Brain microvascular endothelial cell (primary cell): ENCODE results near the gene CHTF18.

Source experiments
- DNase-seq: peaks from one replicate; pipeline ENCODE4 v3.0.0-alpha.2; 2020
- H3K27ac ChIP-seq: fragments of 250-450 bp; sonication (Bioruptor Pico); 2 replicates; pipeline ENCODE4 v1.5.1; 2020; ENCODE audit warnings: mild to moderate bottlenecking, moderate library complexity
- H3K27me3 ChIP-seq: fragments of 250-450 bp; sonication (Bioruptor Pico); replicated peaks from 2 replicates; pipeline ENCODE4 v1.5.1; 2020; ENCODE audit warnings: mild to moderate bottlenecking
- H3K36me3 ChIP-seq: fragments of 250-450 bp; sonication (Bioruptor Pico); replicated peaks from 2 replicates; pipeline ENCODE4 v1.5.1; 2020; ENCODE audit warnings: mild to moderate bottlenecking
- H3K4me3 ChIP-seq: 2 replicates; pipeline ENCODE4 v1.5.1; 2011; ENCODE audit warnings: low read depth, mild to moderate bottlenecking, control low read depth, low read length, moderate library complexity
- CTCF ChIP-seq: IDR thresholded peaks from 2 replicates; pipeline ENCODE4 v1.5.1; 2011; ENCODE audit warnings: low read depth, mild to moderate bottlenecking, moderate library complexity, low read length, control low read depth, inconsistent platforms; ENCODE audit errors: missing control alignments
- in situ Hi-C: cut with HindIII; loops from 2 replicates; pipeline ENCODE4 v1.10.0; 2017; ENCODE audit warnings: low sequenced_read_pairs, low pct_ligation_motif_present

The CHTF18 gene

GRCh38 chr16:766820-767640, 21.4 kb upstream of the CHTF18 start:
- no peaks in the 10 kb centered on the region for H3K36me3 ChIP-seq
- in situ Hi-C loops: no loop called here
- TF ChIP-seq CTCF: no peak
- no peak overlapping the region for H3K4me3 ChIP-seq
- no peaks in the 10 kb centered on the region for H3K27me3 ChIP-seq
- no peak overlapping the region for H3K27ac ChIP-seq
- DNase-seq: no peak

DNA sequence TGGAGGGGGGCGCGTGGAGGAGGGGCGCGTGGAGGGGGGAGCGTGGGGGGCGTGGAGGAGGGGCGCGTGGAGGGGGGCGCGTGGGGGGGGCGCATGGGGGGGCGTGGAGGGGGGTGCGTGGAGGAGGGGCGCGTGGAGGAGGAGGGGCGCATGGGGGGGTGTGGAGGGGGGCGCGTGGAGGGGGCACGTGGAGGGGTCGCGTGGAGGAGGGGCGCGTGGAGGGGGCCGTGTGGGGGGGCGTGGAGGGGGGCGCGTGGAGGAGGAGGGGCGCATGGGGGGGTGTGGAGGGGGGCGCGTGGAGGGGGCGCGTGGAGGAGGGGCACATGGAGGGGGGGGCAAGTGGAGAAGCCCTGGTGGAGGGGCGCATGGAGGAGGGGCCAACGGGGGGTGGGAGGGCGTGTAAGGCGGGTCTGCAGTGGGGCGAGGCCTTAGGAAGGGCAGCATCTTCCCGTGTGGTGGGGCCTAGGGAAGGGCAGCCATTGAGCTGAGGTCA, 20.6 kb upstream of the CHTF18 start:
- H3K4me3 ChIP-seq: no peak overlapping the region
- no peak overlapping the region for H3K27ac ChIP-seq
- H3K36me3 ChIP-seq: no peaks in the 10 kb centered on the region
- TF ChIP-seq CTCF: no peak
- DNase-seq: no peak
- no peaks in the 10 kb centered on the region for H3K27me3 ChIP-seq
- in situ Hi-C loops: no loop called here

DNA sequence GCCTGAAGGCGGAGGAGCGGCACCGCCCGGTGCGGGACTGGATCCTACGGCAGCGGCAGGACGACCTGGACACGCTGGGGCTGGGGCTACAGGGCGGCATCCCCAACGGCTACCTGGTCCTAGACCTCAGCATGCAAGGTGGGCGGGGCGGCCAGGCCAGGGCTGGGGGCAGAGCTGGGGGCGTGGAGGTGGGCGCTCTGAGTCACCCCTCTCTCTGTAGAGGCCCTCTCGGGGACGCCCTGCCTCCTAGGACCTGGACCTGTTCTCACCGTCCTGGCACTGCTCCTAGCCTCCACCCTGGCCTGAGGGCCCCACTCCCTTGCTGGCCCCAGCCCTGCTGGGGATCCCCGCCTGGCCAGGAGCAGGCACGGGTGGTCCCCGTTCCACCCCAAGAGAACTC, 20.0 kb upstream of the CHTF18 start:
- DNase-seq: no peak
- no peak overlapping the region for H3K4me3 ChIP-seq

DNA sequence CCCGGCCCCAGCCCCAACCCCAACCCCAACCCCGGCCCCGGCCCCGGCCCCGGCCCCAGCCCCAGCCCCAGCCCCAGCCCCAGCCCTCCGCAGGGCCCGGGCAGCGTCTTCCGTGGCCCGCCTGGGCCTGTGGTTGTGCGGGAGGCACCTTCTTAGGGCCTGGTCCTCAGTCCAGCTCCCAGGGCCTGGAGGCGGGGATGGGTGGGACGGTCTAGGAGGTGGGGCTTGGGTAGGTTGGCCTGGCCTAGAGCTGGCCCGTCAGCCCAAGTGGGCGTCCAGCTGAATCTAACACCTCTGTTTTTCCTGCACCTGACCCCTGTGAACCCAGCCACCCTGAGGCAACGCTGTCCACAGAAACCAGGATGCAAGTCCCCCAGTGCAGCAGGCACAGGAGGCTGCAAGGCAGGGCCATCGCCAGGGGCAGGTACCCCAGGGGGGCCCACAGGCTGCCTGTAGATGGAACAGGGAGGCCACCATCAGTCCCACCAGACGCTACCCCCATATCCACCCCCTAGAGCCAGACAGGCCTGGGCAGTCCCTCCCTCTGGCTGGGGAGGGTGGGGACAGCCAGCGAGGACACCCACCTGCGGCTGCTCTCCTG, 19.1 kb upstream of the CHTF18 start:
- no peak for DNase-seq
- no peaks in the 10 kb centered on the region for H3K36me3 ChIP-seq
- TF ChIP-seq CTCF: no peak
- no peak overlapping the region for H3K4me3 ChIP-seq
- H3K27me3 ChIP-seq: no peaks in the 10 kb centered on the region
- H3K27ac ChIP-seq: no peak overlapping the region
- in situ Hi-C loops: no loop called here

More for the DNA sequence above, 20.0 kb upstream of the CHTF18 start:
- H3K27ac ChIP-seq: no peak overlapping the region
- H3K27me3 ChIP-seq: no peaks in the 10 kb centered on the region
- in situ Hi-C loops: no loop called here
- TF ChIP-seq CTCF: no peak
- no peaks in the 10 kb centered on the region for H3K36me3 ChIP-seq

GRCh38 chr16:769934-770333, 18.5 kb upstream of the CHTF18 start:
- no peak for DNase-seq
- Histone ChIP-seq H3K27me3 (no peaks in the 10 kb centered on the region), H3K4me3 (no peak overlapping the region), H3K36me3 (no peaks in the 10 kb centered on the region), H3K27ac (no peak overlapping the region)
- in situ Hi-C loops: no loop called here
- no peak for TF ChIP-seq CTCF
